Right ventricle myocardium inferior (tissue), 1 donor: ENCODE measurements around the gene NHLRC2. TPM values are rescaled to one million over a fixed set of nuclear protein-coding genes. Genes with fewer than 3 reads are reported as not detected.
"Not testable (repeated sequence)": the region's sequence is repeated elsewhere in the genome, so short reads cannot be mapped to it uniquely, and the experiment has no call there.

ENCODE experiments used
- ATAC-seq: fragments of 200-7000 bp; cut with Tn5 transposase; one replicate; pipeline ENCODE4 v1.9.1; 2020; ENCODE audit warnings: mild to moderate bottlenecking, moderate library complexity
- DNase-seq: peaks from one replicate; pipeline ENCODE4 v3.0.0; 2021; ENCODE audit errors: missing footprints
- intact Hi-C: fragments of 100-400 bp; cut with DNase I; formaldehyde crosslinking; loops from one replicate; pipeline ENCODE4 v1.11.0; 2022
- long read RNA-seq: library from polyadenylated mRNA; unstranded; transcript quantifications from one replicate; pipeline ENCODE4 v2.0.0, GENCODE V29; 2021
- total RNA-seq: library from RNA; stranded (reverse); fragmentation: NEBNext Ultra II Directional; extraction: Animal tissue kit (Norgen Biotek cat#: 25700); gene quantifications from one replicate; pipeline ENCODE4 v1.2.1, GENCODE V29; 2021
- donor health status: DM: no; HTN: yes; CAD: no; lungs with severe emphysema.

Gene NHLRC2, protein sequence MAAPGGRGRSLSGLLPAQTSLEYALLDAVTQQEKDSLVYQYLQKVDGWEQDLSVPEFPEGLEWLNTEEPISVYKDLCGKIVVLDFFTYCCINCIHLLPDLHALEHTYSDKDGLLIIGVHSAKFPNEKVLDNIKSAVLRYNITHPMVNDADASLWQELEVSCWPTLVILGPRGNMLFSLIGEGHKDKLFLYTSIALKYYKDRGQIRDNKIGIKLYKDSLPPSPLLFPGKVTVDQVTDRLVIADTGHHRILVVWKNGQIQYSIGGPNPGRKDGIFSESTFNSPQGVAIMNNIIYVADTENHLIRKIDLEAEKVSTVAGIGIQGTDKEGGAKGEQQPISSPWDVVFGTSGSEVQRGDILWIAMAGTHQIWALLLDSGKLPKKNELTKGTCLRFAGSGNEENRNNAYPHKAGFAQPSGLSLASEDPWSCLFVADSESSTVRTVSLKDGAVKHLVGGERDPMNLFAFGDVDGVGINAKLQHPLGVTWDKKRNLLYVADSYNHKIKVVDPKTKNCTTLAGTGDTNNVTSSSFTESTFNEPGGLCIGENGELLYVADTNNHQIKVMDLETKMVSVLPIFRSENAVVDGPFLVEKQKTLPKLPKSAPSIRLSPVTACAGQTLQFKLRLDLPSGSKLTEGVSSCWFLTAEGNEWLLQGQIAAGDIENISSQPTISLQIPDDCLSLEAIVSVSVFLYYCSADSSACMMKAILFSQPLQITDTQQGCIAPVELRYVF
- 60.6 TPM for total RNA-seq
- long read RNA-seq, full-length matches to known transcripts, result 5 of 8 reads
- long read RNA-seq, partial matches to known transcripts, result 1 of 8 reads
- long read RNA-seq, other reads (novel, unspliced or antisense), result 2 of 8 reads

DNA sequence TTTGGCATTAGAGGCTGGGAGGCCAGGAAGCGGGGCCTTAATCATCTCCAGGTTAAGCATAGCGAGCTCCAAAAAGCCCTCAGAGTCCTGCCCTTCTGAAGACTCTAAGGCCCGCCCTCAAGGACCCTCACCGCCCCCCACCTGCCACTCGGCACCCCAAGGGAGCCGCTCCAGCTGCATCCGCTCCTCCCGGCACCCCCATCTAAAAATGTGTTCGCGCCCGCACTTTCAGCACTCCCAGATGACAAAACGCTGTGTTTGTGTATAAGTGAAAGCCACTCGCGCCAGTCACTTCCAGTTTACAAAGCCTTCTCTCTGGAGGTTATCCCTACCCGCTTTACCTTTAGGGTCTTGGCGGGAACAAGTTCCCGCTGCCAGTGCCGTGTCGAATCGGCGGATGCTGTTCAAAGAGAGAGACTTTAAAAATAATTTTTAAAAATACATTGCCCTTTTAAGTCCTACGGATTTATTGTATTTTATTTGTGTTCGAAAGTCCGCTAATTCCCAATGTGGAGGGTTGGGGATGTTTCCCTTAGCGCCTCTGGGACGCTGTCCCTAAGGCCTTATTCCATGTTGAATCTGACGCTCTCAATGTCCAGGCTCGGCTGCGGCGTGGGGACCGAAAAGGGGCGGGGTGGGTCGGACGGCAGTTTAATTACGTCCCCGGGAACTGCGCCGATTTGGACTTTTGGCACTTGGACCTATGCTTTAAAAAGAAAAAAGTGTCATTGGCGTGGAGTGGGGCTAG is at the start of gene NHLRC2, which contains the start of gene DCLRE1A:
Gene NHLRC2 (plus strand): TSS at position 649 of the 748 bp plus-strand sequence. CDS start 212 bp downstream, outside the sequence.
Gene DCLRE1A (minus strand): TSS at position 70 of the 748 bp plus-strand sequence. CDS start 900 bp downstream, outside the sequence.
- peak; percentile 87 for ATAC-seq
- peak; percentile 92 for DNase-seq
- intact Hi-C loops, result loop anchor here (2.0 to 5.0 kb wide), 4 partner anchors 57 to 247 kb away; partner anchors contain the start of gene ADRB1

DNA sequence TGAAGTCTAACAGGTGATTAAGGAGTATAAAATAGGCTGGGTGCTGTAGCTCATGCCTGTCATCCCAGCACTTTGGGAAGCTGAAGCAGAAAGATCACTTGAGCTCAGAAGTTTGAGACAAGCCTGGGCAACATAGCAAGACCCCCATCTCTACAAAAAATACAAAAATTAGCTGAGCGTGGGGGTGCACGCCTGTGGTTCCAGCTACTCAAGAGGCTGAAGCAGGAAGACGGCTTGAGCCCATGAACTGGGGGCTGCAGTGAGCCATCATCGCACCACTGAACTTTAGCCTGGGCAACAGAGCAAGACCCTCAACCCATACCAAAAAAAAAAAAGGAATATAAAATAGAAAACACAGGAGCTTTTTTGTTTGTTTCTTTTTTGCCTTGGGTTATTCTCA is 48.0 kb upstream of the NHLRC2 start:
- intact Hi-C loops, result loop anchor here (10.0 kb wide), 1 partner anchor 88 kb away; no protein-coding TSS in a partner anchor
- DNase-seq (no peak), ATAC-seq (no peak)

DNA sequence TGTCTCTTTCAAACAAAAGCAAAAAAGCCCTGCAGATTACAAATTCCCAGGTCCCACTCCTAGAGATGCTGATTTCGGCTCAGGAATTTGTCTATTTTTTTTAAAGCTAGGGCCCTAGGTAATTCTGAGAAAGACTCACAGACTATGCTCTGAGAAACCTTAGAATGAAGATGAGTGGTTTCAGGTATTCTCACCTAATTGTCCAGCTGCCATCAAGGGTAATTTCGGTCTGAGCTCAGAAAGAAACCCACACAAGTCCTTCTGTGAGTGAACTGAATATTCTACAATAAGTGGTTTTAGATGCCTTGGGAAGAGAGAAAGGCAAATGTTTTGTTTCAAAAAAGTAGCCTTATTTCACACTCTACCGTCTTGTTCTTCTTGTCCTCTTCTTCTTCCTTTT is 46.3 kb upstream of the NHLRC2 start:
- DNase-seq (no peak), ATAC-seq (no peak)
- intact Hi-C loops, result loop anchor here (10.0 kb wide), 1 partner anchor 87 kb away; no protein-coding TSS in a partner anchor

DNA sequence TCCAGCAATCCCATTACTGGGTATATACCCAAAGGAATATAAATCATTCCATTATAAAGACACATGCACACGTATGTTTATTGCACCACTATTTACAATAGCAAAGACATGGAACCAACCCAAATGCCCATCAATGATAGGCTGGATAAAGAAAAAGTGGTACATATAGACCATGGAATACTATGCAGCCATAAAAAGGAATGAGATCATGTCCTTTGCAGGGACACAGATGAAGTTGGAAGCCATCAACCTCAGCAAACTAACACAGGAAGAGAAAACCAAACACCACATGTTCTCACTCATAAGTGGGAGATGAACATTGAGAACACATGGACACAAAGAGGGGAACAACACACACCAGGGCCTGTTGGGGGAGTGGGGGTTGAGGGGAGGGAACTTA is 39.8 kb upstream of the NHLRC2 start:
- intact Hi-C loops, ATAC-seq, DNase-seq: not testable (repeated sequence)

DNA sequence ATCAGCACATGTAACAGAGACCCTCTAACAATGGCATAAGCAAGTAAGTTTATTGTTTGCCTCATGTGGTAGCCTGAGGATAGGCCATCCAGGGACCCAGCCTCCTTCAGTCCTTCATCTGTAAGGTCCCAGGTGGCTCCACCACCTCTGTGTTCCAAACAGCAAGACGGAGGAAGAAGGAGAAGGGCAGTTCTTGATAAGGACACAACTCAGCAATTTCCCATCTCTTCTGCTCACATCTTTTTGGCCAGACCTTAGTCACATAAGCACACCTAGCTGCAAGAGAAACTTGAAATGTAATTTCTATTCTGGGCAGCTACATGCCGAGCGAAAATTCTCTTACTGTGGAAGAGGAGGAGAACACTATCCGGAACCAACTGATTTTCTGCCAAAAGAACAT is 34.5 kb upstream of the NHLRC2 start:
- ATAC-seq, result no peak
- intact Hi-C loops, result no loop called here
- no peak for DNase-seq

DNA sequence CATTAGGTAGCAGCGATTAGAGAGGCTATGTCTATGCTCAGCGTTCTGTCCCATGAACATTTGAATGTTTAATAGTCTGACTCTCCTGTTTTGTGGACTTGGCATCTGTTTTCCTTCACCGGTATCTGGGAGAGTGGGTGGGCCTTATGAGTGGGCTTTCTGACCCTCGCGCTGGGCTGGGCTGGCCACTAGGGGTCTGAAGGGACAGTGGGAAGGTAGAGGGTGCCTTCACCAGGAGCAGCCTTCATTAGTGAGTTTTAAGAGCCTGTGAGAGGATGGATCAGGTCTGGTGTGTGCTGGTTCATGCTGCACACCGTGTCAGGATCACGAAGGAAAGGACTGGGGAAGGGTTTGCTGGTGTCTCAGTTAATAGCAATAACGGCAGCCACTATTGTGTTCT is 34.0 kb upstream of the NHLRC2 start:
- ATAC-seq, result no peak
- intact Hi-C loops, result no loop called here
- DNase-seq, result no peak

DNA sequence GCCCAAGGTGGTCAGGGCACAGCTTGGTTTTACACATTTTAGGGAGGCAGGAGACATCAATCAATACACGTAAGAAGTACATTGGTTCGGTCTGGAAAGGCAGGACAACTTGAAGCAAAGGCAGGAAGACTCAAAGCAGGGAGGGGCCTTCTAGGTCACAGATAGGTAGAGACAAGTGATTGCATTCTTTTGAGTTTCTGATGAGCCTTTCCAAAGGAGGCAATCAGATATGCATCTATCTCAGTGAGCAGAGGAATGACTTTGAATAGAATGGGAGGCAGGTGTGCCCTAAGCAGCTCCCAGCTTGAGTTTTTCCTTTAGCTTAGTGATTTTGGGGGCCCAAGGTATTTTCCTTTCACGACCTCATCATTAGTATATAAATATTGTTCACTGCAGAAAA is 33.2 kb upstream of the NHLRC2 start:
- intact Hi-C loops, ATAC-seq, DNase-seq: not testable (repeated sequence)

DNA sequence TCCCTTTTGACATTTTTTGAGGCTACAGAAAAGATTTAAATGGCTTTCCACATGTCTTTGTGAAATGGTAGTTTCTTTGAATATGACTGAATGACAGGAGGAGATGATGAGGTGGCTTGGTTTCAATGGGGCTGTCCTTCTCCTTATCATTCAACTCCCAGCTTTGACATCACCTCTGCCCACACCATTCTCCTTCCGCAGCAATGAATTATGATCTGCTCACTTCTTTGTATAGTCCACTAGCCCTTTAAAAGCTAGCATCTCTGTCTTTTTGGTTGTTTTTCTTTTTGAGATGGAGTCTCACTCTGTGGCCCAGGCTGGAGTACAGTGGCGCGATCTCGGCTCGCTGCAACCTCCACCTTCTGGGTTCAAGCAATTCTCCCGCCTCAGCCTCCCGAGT is 32.3 kb upstream of the NHLRC2 start:
- no peak for DNase-seq
- intact Hi-C loops, result no loop called here
- ATAC-seq, result no peak

DNA sequence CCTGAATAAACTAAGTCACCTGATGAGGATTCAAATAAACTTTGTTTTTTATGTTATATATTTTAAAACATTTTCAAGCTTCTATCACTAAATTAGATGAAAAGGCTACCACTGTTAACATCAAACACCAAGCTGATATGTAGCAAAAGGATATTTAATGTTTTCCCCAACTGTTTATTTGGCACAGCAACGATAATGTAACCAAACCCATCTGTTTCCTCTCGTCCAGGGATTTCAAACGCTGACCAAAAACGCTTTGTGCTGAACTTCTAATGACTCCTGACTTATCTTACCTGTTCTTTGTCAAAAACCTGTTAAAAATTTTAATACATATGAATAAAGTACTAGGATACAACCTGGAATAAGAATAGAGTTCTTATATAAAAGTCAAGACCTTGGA is 31.1 kb upstream of the NHLRC2 start:
- ATAC-seq, result no peak
- DNase-seq, result no peak
- intact Hi-C loops, result no loop called here

DNA sequence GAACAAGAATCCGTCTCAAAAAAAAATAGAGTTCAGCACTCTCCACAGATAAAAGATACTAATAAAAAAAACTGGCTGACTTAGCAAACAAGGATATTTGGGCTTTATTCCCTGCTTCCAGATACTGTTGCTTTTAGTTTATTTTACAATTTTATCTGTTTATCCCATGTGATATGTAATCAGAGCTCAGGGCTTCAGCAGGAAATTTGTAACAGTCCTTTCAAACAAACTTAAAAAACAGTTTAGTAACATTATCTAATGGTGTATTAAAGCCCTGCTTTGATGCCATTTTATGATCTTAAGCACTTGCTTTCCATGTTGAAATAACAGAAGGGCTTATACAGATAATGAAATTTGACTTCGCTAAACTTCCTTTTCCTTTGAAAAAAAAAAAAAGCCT is 28.7 kb upstream of the NHLRC2 start:
- DNase-seq (no peak), ATAC-seq (no peak)
- intact Hi-C loops, result no loop called here

DNA sequence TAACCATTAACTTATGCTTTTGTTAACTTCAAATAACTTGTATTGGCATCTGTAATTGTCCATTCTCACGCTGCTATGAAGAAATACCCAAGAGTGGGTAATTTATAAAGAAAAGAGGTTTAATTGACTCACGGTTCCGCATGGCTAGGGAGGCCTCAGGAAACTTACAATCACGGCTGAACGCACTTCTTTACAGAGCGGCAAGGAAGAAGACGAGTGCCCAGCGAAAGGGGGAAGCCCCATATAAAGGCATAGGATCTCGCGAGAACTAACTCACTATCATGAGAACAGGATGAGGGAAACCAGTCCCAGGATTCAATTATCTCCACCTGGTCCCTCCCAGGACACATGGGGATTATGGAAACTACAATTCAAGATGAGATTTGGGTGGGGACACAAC is 25.9 kb upstream of the NHLRC2 start:
- DNase-seq, intact Hi-C loops, ATAC-seq: not testable (repeated sequence)

DNA sequence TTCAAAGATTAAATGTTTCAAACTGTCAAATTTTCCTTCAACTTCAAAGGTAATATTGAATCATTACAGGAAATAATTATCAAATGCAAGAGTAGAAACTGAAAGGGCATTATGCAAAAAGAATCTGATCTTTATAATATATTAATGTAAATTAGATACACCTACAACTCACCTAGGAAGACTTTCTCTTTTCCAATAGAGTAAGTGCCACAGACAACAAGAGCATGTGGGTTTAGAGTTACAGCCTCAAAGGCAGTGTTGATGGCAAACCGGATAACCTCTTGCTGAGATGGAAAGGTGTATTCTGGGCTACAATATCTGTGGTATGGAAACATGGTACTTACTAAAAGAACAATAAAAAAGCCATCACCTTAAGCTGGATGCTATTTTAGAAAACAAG is 12.3 kb upstream of the NHLRC2 start:
- no peak for ATAC-seq
- intact Hi-C loops, result no loop called here
- no peak for DNase-seq

DNA sequence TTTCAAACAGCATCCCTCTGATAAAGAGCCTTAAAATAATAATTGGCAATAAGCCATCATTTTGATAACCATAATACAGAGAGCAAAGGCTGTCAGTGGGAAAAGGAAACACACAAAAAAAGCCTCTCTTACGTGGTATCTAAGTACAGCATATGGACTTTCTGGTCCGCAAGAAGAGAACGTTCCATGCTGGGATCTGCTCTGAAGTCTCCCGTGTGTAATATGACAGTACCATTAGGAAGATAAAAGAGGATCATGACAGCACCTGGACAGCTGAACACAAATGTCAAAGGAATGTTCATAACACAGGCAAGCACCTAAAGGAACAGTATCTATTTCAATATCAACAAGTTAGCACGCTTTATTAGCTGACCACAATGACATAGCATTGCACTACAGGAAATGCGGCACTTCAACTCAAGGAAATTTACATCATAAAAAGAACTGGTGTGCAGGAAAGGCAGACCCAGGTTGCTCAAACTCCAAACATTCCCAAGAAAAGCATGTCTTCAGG is 10.4 kb upstream of the NHLRC2 start:
- intact Hi-C loops, result no loop called here
- DNase-seq (no peak), ATAC-seq (no peak)

DNA sequence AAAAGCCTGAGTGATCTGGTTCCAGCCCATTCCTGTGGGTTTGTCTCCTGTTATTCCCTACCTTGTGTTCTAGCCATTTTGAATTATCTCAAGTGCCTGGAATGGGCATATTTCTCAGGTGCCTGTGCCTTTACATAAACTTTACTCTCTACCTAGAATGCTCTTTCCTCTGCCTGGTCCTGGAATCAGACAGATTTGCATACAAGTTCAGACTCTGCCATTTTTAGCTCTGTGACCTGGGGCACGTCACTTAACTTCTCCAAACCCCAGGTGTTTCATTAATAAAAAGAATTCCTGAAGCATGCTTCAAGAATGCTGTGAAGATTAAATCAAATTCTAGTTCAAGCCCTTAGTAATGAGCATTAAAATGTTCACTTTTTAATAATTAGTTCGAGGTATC is 8.4 kb upstream of the NHLRC2 start:
- DNase-seq (no peak), ATAC-seq (no peak)
- intact Hi-C loops, result no loop called here

DNA sequence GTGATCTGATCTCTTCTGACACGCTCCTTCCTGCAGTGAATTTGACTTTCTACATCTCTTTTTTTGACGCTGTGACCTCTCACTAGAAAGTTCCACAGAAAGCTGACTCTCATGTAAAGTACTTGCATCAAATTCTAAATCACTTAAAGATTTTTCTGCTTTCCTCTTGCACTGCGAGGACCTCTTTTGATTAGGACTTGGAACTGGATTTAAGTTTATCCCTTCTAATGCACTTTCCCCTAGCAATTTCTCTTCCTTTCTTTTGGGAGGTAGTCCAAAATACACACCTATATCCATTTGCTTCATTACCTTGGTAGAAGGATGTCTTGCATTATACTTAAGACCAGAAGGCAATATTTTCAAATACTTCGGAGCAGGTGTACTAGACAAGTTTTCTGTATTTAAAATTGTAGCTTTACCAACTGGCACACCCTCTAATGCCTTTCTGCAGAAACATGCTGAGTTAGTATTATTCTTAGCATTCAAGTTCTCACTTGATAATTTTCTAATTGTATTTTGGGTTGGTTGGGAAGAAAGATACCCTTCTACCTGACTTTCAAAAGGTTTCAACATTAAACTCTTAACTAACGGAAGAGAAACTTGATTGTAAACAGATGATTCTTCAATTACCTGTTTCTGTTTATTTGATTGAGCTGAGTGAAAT is 5.2 kb upstream of the NHLRC2 start:
- intact Hi-C loops, result no loop called here
- ATAC-seq (no peak), DNase-seq (no peak)

DNA sequence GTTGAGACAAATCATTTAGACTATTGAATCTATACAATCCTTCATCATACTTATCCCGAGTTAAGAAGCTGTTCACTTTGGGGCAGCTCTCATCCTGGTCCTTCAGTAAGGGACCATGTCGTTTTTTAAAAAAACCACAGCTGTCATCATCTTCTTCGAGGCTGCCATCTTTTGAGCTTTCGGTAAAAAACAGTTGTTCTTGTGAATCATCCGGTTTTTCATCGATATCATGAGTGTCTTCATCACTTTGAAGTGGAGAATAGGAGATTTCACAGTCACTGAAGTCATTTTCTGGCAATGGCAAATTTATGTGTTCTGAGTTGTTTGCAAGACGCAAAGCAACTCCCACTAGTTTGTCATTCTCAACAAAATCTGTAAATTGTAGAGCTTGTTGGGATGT is 4.5 kb upstream of the NHLRC2 start:
- intact Hi-C loops, result loop anchor here (5.0 kb wide), 2 partner anchors 53 to 217 kb away; no protein-coding TSS in a partner anchor
- DNase-seq (no peak), ATAC-seq (no peak)

DNA sequence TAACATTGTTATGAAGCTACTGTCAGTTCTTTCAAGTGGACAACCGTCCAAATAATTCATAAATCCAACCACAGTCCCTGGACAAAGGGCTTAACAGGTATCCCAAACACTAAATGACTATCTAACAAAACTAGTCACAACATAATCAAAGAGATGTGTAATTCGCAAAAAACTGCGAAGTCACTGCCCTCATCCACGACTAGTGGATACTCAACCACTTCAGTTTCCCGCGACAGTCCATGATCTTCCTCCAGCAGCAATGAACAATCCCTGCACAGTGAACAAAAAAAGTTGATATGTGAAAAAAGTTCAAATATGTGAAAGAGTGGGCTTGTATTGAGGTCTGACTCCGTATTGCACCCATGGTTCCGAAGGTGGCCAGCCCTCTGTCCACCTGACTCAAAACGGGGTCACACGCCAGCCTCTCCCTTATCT is 866 bp upstream of the NHLRC2 start:
- intact Hi-C loops, result loop anchor here (2.0 to 5.0 kb wide), 4 partner anchors 56 to 247 kb away; partner anchors contain the start of gene ADRB1
- peak; percentile 29 for ATAC-seq
- no peak for DNase-seq
